Measurements from ENCODE around the gene GLT1D1. TPM values are rescaled to one million over a fixed set of nuclear protein-coding genes. Genes with fewer than 3 reads are reported as not detected.

GLT1D1 gene
- polyA plus RNA-seq, 1 of the 3 experiments (the other 2 are of a cell fraction): 0.05 TPM

GRCh38 chr12:128859311-128859710 lies 6.0 kb downstream of the GLT1D1 start:
- H3K9me2 ChIP-seq: no peaks in the 10 kb centered on the region
- no peak overlapping the region for H3K9ac ChIP-seq
- H3K4me3 ChIP-seq (ENCODE audit: low read depth in 2 of 2, low read length in 1 of 2): no peak overlapping the region
- 33% methylated on average over 9 of the region's 9 CpGs for WGBS (ENCODE audit: low lambda C conversion rate)
- peaks cover 0 to 5% of the 10 kb centered on the region in 2 experiments; a peak in 1 of 4 replicates for H3K4me1 ChIP-seq (ENCODE audit: control insufficient read depth in 1 of 2, insufficient read depth in 2 of 2, low read depth in 1 of 2, low read length in 1 of 2)
- no peaks in the 10 kb centered on the region for H3K36me3 ChIP-seq (replicated peaks in 1 of 2; ENCODE audit: control insufficient read depth in 1 of 2, insufficient read depth in 2 of 2, low read length in 1 of 2)
- no peak for DNase-seq
- H3K27me3 ChIP-seq (ENCODE audit: insufficient read depth): no peaks in the 10 kb centered on the region
- H3K27ac ChIP-seq (ENCODE audit: low read depth in 2 of 2, low read length in 1 of 2): no peak overlapping the region
- ChIA-PET CTCF (no interaction called here), POLR2A (no interaction called here)
- no peak overlapping the region for H2AFZ ChIP-seq (ENCODE audit: low read depth)
- no peak overlapping the region for H3K4me2 ChIP-seq
- H3F3A ChIP-seq (replicated peaks; ENCODE audit: insufficient read depth): no peaks in the 10 kb centered on the region
- no peaks in the 10 kb centered on the region for H3K79me2 ChIP-seq (ENCODE audit: insufficient read depth)
- H3K9me3 ChIP-seq: no peaks in the 10 kb centered on the region
- H4K20me1 ChIP-seq (ENCODE audit: insufficient read depth): no peaks in the 10 kb centered on the region
- TF ChIP-seq TCF12 (IDR thresholded peaks at IDR 0.05): no peak

- TF ChIP-seq USF2 (IDR thresholded peaks at IDR 0.05; ENCODE audit: borderline replicate concordance, low read depth, low read length) (no peak), SIN3A (IDR thresholded peaks at IDR 0.05; ENCODE audit: borderline replicate concordance, low read depth, low read length) (no peak), MXI1 (IDR thresholded peaks at IDR 0.05; ENCODE audit: low read depth, low read length) (no peak), MEF2A (IDR thresholded peaks at IDR 0.05; ENCODE audit: borderline replicate concordance, low read depth) (no peak), RAD21 (IDR thresholded peaks at IDR 0.05; ENCODE audit: low read length) (no peak), GABPA (IDR thresholded peaks at IDR 0.05; ENCODE audit: low read depth) (no peak), NFIC (IDR thresholded peaks at IDR 0.05; ENCODE audit: borderline replicate concordance) (no peak), USF1 (IDR thresholded peaks at IDR 0.05; ENCODE audit: borderline replicate concordance, low read depth) (no peak)
- no peak overlapping the region for H3K9ac ChIP-seq
- no peaks in the 10 kb centered on the region for H3K36me3 ChIP-seq (replicated peaks in 1 of 2; ENCODE audit: control insufficient read depth in 1 of 2, insufficient read depth in 2 of 2, low read length in 1 of 2)
- H3K27ac ChIP-seq (ENCODE audit: low read depth in 2 of 2, low read length in 1 of 2): no peak overlapping the region
- ChIA-PET POLR2A (no interaction called here), CTCF (no interaction called here)
- no peak for DNase-seq
- H3K9me2 ChIP-seq: no peaks in the 10 kb centered on the region
- H3K4me1 ChIP-seq (ENCODE audit: control insufficient read depth in 1 of 2, insufficient read depth in 2 of 2, low read depth in 1 of 2, low read length in 1 of 2): peaks cover 0 to 12% of the 10 kb centered on the region in 2 experiments; a peak in 1 of 4 replicates
- H3K27me3 ChIP-seq (ENCODE audit: insufficient read depth): no peaks in the 10 kb centered on the region
- H3F3A ChIP-seq (replicated peaks; ENCODE audit: insufficient read depth): no peaks in the 10 kb centered on the region
- H3K79me2 ChIP-seq (ENCODE audit: insufficient read depth): no peaks in the 10 kb centered on the region
- H3K4me3 ChIP-seq (ENCODE audit: low read depth in 2 of 2, low read length in 1 of 2): no peak overlapping the region
- H3K4me2 ChIP-seq: no peak overlapping the region
- 50% methylated on average over 15 of the region's 15 CpGs for WGBS (ENCODE audit: low lambda C conversion rate)
- H2AFZ ChIP-seq (ENCODE audit: low read depth): no peak overlapping the region
- no peaks in the 10 kb centered on the region for H3K9me3 ChIP-seq
- H4K20me1 ChIP-seq (ENCODE audit: insufficient read depth): no peaks in the 10 kb centered on the region
Measured at GRCh38 chr12:128861226-128862016, 8.1 kb downstream of the GLT1D1 start.

GRCh38 chr12:128863957-128864356 lies 10.7 kb downstream of the GLT1D1 start:
- Histone ChIP-seq H3K36me3 (replicated peaks in 1 of 2; ENCODE audit: control insufficient read depth in 1 of 2, insufficient read depth in 2 of 2, low read length in 1 of 2) (no peaks in the 10 kb centered on the region), H3K4me3 (ENCODE audit: low read depth in 2 of 2, low read length in 1 of 2) (no peak overlapping the region), H4K20me1 (ENCODE audit: insufficient read depth) (no peaks in the 10 kb centered on the region), H2AFZ (ENCODE audit: low read depth) (no peak overlapping the region), H3K9me2 (no peaks in the 10 kb centered on the region), H3K9me3 (no peaks in the 10 kb centered on the region), H3K9ac (no peak overlapping the region), H3K27ac (ENCODE audit: low read depth in 2 of 2, low read length in 1 of 2) (no peak overlapping the region), H3K79me2 (ENCODE audit: insufficient read depth) (no peaks in the 10 kb centered on the region), H3K27me3 (ENCODE audit: insufficient read depth) (no peaks in the 10 kb centered on the region), H3K4me1 (ENCODE audit: control insufficient read depth in 1 of 2, insufficient read depth in 2 of 2, low read depth in 1 of 2, low read length in 1 of 2) (peaks cover 0 to 12% of the 10 kb centered on the region in 2 experiments; a peak in 1 of 4 replicates), H3F3A (replicated peaks; ENCODE audit: insufficient read depth) (no peaks in the 10 kb centered on the region), H3K4me2 (no peak overlapping the region)
- CTCF ChIA-PET: interaction anchor here (1.3 kb wide), 1 partner anchor 106 kb away, joined by 3 read pairs; no protein-coding TSS in a partner anchor
- no peak for DNase-seq
- TF ChIP-seq EP300 (IDR thresholded peaks at IDR 0.05; ENCODE audit: borderline replicate concordance in 1 of 2, low read depth in 1 of 2, low read length in 1 of 2): no peak
- TF ChIP-seq USF1 (IDR thresholded peaks at IDR 0.05; ENCODE audit: borderline replicate concordance, low read depth): no peak
- no peak for TF ChIP-seq FOXM1 (IDR thresholded peaks at IDR 0.05; ENCODE audit: low read depth)
- no peak for TF ChIP-seq TAF1 (IDR thresholded peaks at IDR 0.05; ENCODE audit: borderline replicate concordance, low read depth, low read length)
- no peak for TF ChIP-seq MEF2A (IDR thresholded peaks at IDR 0.05; ENCODE audit: borderline replicate concordance, low read depth)
- TF ChIP-seq SIN3A (IDR thresholded peaks at IDR 0.05; ENCODE audit: borderline replicate concordance, low read depth, low read length): no peak
- POLR2A ChIA-PET: interaction anchor here (1.2 kb wide), 2 partner anchors 9 to 40 kb away, joined by 4 read pairs; partner anchors contain the start of gene SLC15A4
- 52% methylated on average over 11 of the region's 11 CpGs for WGBS (ENCODE audit: low lambda C conversion rate)
